ENCODE results near the gene NCL. TPM values are rescaled to one million over a fixed set of nuclear protein-coding genes. Genes with fewer than 3 reads are reported as not detected.
A peak's percentile ranks its signal among the peaks of the same experiment; 100 is the strongest.
"Not testable (repeated sequence)": the region's sequence is repeated elsewhere in the genome, so short reads cannot be mapped to it uniquely, and the experiment has no call there.

NCL gene
- total RNA-seq, 1 donor from 2014 or later = 165 TPM

DNA sequence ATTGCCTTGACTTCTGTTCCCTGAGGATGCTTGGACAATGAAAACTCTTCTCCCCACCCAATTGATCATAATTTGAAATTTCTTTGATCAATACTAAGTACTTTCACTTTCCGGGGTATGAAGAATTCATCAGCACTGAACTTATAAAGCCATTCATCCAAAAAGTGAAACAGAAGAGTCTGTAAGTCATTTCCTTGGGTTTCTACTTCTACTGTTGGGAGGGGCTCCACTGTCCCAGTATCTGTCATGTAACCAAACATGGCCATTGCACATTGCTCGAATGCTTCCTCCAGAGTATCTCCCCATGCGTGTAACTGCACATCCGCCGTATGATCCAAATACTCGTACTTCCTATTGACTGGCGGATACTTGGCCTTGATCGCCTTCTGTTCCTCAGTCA, 30.3 kb downstream of the NCL start:
- no peak for DNase-seq (ENCODE audit: low read depth)

DNA sequence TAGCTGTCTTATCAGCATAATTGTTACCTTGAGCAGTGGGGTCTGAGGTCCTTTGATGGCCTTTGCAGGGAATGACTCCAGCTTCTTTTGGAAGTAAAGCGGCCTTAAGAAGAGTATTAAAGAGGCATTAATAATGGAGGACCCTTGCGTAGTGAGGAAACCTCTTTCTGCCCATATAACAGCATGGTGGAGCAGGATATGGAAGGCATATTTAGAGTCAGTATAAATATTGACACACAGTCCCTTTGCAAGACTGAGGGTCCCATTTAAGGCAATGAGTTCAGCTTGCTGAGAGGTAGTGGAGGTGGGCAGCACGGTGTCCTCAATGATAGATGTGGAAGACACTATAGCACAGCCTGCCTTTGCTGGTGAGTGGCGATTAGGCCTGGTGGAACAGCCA, 32.7 kb downstream of the NCL start:
- DNase-seq (ENCODE audit: low read depth) = no peak

DNA sequence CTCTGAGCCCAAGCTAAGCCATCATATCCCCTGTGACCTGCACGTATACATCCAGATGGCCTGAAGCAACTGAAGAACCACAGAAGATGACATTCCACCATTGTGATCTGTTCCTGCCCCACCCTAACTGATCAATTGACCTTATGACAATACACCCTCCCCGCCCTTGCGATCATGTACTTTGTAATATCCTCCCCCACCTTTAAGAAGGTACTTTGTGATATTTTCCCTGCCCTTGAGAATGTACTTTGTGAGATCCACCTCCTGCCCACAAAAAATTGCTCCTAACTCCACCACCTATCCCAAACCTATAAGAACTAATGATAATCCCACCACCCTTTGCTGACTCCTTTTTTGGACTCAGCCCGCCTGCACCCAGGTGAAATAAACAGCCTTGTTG, 33.8 kb downstream of the NCL start:
- DNase-seq (ENCODE audit: low read depth) = not testable (repeated sequence)

DNA sequence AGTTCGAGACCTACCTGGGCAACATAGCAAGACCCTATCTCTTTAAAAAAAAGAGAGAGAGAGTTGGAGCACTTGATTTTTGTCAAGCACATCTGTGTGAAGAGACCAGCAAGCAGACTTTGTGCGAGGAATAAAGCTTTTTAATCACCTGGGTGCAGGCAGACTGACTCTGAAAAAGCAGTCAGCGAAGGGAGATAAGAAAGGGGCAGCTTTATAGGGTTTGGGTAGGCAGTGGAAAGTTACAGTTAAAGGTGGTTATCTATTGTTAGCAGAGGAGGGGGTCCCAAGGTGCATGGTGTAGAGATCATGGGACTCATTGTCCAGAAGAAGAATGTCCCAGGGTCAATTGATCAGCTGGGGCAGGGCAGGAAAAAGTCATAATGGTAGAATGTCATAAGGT, 34.4 kb downstream of the NCL start:
- no peak for DNase-seq (ENCODE audit: low read depth)

DNA sequence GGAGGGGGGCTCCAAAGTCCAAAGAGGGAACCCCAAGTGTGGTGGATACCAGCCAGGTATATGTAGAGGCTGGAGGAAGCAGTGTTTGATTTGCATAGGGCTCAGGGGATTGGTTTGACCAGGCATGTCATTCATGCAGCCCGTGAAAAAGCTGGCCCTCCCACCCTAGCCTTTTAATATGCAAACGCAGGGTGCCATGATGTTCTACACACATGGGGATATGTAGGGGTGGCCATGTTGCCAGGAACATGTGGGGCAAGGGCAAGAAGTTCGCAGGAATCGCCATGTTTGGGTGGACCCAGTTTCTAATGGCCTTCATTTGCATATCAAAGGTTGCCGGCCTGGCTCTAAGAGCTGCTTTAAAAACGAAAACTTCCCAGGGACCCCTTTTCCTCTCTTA, 35.1 kb downstream of the NCL start:
- no peak for DNase-seq (ENCODE audit: low read depth)

DNA sequence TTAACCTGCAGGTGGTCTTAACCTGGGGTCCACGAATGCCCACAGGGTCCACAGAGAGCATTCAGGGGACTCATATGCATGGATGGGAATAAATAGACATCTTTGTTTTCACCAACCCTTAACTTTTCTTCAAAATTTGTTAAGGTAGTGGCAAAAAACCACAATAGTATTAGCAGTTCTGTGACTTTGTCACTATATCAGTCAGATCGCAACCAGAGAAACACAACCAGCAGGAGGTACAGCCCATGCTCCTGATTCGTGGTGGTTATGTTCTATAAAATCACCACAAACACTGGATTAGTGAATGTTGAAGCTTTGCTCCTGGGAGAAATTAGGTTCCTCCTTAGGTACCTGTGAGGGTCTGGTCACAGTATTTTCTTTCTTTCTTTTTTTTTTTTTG, 37.2 kb downstream of the NCL start:
- DNase-seq (ENCODE audit: low read depth) = no peak

DNA sequence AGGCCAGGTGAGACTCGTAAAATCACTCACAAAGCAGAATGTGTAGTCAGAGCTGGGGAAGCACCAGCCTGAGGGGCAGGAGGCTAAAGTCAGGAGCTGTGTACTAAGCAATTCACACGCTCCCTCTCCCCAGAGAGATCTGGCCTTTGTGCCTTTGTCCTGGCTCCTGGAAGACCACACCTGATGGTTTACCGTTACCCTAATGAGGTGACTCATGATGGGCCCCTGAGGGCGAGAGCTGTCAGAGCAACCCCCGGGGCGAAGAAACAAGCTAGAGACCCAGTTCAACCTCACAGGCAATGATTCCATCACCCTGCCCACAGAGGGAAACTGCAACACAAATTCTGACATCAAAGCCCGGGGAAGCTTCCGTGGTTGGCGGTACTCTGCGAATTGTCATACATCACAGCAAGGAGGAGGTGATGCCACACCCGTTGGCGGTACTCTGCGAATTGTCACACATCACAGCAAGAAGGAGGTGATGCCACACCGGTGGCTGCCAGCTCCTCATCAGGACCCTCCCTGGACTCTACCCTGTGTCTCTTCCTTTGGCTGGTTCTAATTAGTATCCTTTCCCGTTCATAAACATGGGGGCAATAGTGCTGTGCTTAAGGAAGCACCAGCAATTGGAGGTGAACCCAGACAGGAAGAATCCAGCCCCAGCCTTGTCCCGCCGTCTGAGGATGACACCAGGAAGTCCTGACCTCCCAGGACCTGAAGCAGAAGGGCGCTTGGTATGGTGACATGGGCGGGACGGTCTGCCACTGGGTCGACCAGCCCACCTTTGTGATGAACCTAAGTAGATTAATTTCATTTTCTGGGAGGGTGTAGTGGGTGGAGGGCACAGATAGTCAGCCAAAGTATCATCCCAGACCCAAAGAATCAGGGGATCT, 38.2 kb downstream of the NCL start:
- no peak for DNase-seq (ENCODE audit: low read depth)

DNA sequence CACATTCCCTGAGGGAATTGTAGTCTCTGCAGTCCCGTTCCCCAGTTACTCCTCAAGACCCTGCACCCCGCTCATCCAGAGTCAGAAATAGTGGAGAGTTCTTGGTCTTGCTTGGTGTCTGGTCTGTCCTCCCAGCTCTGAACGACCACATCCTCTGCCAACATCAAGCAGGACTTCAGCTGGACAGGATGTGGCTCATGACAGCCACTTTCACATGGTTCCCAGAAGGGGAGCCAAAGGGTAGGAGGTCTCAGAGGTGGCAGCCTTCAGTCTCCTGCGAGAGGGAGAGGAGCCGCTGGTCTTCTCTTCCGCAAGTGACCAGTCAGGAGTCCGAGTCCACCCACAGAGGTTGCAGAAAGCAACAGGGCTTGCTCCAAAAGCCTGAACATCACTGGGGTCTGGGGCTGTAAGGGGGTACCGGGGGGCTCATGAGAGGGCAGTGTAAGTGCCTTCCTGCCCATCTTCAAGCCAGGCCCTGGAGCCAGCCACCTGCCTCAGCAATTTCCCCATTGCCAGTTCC, 38.9 kb downstream of the NCL start:
- no peak for DNase-seq (ENCODE audit: low read depth)

DNA sequence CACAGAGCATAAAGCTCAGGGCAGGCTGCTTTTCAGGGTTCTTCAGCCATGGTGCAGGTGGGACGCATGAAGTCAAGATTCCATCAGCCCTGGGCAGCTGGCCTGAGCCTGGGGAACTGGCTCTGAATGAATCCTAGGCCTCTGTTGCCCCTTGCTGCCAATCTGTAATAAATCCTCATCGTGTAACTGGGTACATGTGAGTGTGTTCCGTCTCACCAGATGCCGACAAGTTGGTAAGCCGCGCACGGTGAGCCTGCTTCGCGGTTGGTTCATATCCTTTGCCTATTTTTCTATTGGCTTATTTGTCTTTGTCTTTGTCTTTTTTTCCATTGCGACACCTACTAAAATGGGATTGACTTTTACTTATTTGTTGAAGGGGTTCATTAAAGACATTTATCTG, 41.1 kb downstream of the NCL start:
- no peak for DNase-seq (ENCODE audit: low read depth)

DNA sequence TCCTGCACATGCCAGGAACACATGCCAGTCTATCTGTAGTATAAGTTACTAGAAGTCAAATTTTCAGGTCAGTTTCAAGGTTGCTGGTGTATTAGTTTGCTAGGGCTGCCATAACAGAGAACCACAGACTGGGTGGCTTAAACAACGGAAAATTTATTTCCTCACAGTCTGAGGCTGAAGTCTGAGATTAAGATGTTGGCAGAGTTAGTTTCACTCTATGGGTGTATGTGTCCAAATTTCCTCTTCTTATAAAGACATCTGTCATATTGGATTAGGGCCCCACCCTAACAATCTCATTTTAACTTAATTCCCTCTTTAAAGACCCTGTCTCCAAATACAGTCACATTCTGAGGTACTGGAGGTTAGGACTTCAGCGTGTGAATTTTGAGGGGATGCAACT, 42.2 kb downstream of the NCL start:
- DNase-seq (ENCODE audit: low read depth) = no peak

DNA sequence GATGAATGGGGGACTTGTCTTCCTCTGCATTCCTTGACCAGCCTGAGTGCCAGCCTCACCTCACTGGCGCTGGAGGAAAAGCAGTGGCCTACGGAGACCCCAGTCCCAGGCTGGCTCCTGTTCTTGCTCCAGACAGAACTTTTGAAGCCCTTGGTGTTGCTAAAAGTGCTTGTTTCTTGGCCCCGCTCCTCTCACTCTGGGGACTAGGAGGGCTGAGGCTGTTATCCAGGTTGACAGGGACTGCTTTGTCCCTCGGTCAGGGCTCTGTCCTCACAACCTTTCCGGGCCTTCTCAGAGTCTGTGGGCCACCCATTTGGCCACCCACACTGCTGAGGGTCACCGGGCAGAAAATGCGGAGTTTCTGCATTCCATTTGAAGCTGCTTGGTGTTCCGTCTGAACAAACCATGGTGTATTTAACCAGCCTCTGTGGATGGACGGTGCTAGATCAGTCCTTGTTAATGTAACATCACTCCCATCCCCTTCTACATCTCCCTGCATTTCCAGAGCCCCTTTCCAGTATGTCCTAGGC, 43.2 kb downstream of the NCL start:
- DNase-seq (ENCODE audit: low read depth) = no peak

DNA sequence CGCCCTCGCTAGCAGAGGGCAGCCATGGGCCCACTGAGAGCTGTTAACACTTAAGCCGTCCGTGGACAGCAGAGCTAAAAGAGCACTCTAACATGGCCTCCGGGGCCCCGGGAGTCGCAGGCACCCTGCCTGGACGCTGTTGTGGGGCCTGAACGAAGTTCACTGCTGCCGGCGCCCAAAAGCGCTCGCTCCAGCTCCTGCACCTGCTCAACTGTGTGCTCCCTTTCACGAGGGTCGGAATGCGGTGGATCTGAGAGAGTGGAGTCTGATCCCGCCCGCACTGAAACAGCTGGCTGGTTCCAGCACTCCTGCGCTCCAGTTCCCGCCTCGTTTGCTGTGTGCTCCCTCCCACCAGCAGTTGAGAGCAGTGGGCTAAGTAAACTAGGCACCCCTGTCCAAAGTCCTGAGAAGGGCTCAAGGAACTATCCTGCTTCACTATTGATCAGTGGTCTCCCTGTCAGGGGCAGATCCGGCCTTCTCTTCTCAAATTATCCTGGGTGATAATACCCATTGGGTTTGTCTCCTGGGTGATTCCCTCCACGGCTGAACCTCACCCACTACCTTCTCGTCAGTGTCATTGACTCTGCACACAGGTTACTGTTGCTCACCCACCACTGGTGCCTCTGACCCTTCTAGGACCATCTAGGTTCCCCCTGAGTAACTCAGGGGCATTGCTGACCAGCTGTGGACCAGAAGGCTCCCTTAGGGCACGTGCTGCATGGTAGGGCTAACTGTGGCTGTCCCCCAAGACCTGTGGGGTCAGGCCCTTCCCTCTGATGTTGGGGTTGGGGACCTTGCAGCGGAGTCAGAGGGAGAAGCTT, 45.3 kb downstream of the NCL start:
- DNase-seq (ENCODE audit: low read depth) = no peak

DNA sequence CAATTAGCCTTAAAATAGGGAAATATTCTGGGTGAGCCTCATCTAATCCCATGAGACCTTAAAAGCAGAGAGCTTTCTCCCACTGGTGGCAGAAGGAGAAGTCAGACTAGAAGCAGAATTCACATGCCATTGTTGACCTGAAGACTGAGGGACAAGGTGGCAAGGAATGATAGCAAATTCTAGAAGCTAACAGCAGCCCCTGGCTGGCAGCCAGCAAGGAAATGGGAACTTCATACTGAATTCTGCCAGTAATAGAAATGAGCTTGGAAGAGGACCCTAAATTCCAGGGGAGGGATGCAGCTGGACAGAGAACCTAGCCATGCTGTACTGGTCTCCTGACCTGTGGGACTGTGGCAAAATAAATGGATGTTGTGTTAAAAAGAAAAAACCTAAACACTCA, 49.3 kb downstream of the NCL start:
- no peak for DNase-seq (ENCODE audit: low read depth)

DNA sequence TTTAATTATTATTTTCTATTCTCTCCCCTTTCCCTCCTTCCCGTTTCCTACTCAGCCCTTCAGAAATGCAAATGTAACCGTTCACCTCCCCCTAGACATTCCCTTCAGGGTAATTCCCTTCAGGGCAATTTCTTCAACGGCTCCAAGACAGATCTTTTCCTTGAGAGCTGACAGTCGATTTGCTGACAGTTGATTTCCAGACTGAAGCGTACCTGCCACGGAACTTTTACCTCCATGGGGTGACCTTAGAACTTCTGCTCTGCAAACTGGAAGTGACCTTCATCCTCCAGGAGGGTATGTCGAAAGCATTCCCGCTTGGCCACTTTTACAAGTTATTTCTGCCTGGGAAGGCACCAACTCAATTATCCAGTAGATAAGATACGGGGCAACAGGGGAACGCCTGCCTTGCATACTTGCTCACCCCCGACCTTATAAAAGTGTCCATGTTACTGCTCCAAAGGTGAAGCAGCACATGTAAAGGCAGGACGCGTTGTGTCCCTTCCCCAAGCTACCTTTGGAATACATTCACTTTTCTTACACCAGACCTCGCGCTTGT, 50.3 kb downstream of the NCL start:
- DNase-seq (ENCODE audit: low read depth) = no peak

DNA sequence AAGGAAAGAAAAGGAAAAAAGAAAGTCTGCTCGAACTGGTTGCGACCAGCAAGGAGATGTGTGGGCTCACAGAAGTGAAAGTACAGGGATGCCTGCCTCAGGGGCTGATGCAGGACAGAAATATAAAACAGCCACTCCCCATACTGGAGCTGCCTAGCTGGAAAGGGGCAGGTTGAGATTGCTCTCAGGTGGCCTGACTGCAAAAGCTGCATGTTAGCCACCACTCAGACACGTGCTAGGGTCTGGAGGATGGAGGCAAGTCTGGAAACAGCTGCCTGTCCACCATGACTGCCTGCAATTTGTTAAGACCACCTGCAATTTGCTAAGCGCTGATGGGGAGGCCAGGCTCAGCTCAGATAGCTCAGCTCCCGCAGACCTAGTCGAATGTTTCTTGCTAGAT, 50.8 kb downstream of the NCL start:
- DNase-seq (ENCODE audit: low read depth) = no peak

DNA sequence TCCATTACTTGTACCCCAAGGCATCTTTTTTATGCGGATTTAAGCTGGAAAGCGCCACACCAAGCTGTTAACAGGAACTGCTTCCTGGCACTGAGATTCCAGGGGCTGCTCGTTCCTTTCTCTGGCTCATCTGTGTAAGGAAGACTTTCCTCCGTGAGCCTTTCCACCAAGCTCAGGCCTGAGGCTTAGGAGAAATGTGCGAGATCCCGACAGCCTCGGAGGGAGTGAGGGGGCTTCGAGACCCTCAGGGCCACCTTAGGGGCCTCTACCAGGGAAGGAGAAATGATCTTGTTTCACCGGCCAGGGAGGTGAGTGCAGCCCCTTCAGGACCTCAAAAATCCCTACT, 51.7 kb downstream of the NCL start:
- DNase-seq (ENCODE audit: low read depth) = no peak

DNA sequence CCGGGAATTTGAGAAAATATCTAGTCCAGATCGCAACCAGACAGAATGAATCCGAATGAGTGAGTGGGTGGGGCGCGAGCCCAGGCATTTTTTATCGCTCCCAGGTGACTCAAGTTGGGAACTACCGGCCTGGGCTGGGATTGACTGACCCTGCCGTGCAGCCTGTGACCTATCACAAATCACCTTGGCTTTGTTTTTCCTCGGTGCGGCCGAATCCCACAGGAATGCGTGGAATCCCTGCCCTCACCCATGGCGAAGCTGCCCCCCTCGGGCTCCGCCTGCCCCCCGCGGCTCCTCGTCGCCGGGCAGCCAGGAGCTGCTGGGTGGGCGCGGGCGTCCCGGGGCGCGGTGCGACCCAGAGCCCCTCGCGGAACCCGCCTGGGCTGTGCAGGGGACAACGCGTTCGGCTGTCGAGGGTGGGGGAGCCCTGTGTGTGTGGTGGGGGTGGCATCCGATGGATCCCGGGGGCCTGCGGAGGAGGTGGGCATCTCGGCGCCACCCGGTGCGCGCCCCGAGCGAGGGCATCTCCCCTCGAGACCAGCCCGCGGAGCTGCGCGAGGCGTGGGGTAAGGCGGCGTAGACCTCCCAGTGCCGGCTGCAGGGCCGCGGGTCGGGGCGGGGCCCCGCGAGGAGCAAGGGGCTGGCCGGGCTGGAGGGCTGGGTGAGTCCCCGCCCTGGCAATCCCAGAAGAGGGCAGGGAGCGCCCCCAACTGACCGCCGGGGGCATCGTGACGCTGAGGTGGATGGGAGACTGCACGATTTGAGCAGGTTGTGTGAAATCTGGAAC, 52.3 kb downstream of the NCL start:
- DNase-seq (ENCODE audit: low read depth) = peak; percentile 86

DNA sequence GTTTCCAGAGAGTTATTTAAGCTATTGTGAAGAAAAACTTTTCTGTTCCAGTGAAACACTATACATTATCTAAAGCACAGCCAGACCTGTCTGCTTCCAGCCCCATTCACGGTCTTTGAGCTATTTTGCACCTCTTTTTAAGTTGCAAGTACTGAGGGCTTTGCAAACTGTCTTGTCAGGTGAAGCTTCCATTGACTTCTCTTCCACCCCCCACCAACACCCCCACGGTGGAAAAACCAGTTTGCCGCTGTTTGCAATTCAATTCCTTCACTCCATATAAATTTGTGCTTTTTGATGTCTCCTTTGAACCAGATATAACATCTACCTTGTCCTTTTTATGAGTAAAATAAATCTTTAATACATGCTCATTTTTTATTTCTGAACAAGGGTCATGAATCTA, 53.0 kb downstream of the NCL start:
- DNase-seq (ENCODE audit: low read depth) = no peak

DNA sequence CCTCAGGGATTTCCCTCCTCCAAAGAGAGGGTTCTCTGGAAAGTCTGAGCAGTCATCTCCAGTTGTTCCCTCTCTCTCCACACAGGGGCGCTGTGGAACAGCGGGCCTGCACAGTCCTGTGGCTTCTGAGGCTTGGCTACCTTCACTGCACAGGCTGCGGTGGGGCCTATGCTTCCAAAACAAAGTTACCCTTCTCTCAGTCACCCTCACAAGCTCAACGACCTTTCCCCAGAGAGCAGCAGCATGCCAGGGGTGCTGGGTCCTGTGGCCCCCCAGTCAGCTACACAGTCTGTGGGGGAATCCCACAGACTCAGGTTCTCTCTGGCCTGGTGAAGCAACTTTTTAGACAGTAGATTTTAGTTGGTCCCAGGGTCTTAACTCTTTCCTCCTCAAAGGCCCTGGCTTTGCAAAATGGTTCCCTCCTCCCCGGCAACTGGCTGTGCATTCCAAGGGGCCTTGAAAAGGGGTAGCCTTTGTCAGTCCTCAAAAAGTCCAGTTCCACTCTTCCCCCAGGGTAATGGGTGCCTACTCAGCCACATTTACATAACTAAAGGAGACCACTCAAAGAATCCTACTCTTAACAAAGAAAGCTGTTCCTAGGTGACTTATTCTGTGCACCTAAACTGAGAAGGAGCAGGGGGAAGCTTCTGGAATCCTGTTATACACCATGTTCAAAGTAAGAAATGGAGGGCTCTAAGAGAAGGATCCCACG, 53.8 kb downstream of the NCL start:
- DNase-seq (ENCODE audit: low read depth) = no peak

DNA sequence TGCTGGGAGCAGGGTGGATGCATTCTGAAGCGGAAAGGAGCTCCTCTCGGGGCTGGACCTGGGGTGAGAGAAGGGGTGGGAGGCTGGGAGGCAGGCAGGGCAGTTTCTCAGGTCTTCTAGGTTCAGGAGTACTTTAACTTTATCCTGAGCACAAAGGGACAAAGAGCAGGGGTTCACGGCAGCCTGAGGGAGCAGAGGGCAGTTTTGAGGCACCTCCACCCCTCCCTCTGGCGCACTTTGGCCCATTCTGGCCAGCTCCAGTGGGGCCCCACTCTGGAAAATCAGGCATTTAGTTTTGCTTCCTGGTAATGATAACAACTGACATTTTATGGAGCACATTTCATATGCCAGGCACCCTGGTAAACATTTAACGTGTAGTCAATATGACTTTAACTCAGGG, 54.5 kb downstream of the NCL start:
- DNase-seq (ENCODE audit: low read depth) = no peak
